A673 (cell line): ENCODE results near the gene HLA-DQA2. TPM values are rescaled to one million over a fixed set of nuclear protein-coding genes. Genes with fewer than 3 reads are reported as not detected.

Experiments
- BruUV-seq: library from RNA; stranded (reverse); fragments of 400-500 nt; replicated peaks from 2 replicates; lab custom pipeline; 2021; lab: Mats Ljungman, UMichigan
- CTCF ChIA-PET: fragments of 300-600 bp; sonication (Branson Sonifier 250); formaldehyde crosslinking; loops from one replicate; lab custom pipeline; 2022; ENCODE audit warnings: antibody characterized with exemption; lab: Charles Lee
- POLR2A ChIA-PET: fragments of 300-600 bp; sonication (Branson Sonifier 250); formaldehyde crosslinking; loops from one replicate; lab custom pipeline; 2022; ENCODE audit warnings: antibody characterized with exemption; ENCODE audit not compliant: low non-redundant PET; lab: Charles Lee
- DNase-seq: peaks from one replicate; pipeline ENCODE4 v3.0.0-alpha.2; 2015; ENCODE audit warnings: low spot score
- H3K27ac ChIP-seq: fragments of 200-600 bp; sonication (generic); 2 replicates; pipeline ENCODE4 v1.5.1; 2016; ENCODE audit warnings: mixed run types, low read depth, mild to moderate bottlenecking, mixed read lengths, antibody characterized with exemption, low read length; ENCODE audit not compliant: poor library complexity, severe bottlenecking
- H3K27me3 ChIP-seq: fragments of 200-600 bp; sonication (generic); replicated peaks from 2 replicates; pipeline ENCODE4 v1.6.1; 2017; ENCODE audit warnings: mixed run types, low read depth, mild to moderate bottlenecking, mixed read lengths, antibody characterized with exemption, low read length; ENCODE audit not compliant: insufficient read depth, poor library complexity
- H3K36me3 ChIP-seq: fragments of 200-600 bp; sonication (generic); 2 replicates; pipeline ENCODE4 v1.6.1; 2016; ENCODE audit warnings: mixed run types, mild to moderate bottlenecking, mixed read lengths, antibody characterized with exemption, low read length; ENCODE audit not compliant: insufficient read depth, poor library complexity, severe bottlenecking
- H3K4me1 ChIP-seq: fragments of 200-600 bp; sonication (generic); 2 replicates; pipeline ENCODE4 v1.6.1; 2017; ENCODE audit warnings: mixed run types, mild to moderate bottlenecking, mixed read lengths, antibody characterized with exemption, low read length; ENCODE audit not compliant: insufficient read depth, poor library complexity, severe bottlenecking
- H3K4me3 ChIP-seq: fragments of 200-600 bp; sonication (generic); 2 replicates; pipeline ENCODE4 v1.5.1; 2016; ENCODE audit warnings: low read depth, mixed run types, mild to moderate bottlenecking, mixed read lengths, low read length; ENCODE audit not compliant: poor library complexity, severe bottlenecking
- H3K9me3 ChIP-seq: fragments of 200-600 bp; sonication (generic); 2 replicates; pipeline ENCODE4 v1.6.1; 2016; ENCODE audit warnings: mixed run types, low read depth, mild to moderate bottlenecking, mixed read lengths, antibody characterized with exemption, low read length; ENCODE audit not compliant: poor library complexity, severe bottlenecking
- EZH2 ChIP-seq: fragments of 200-600 bp; sonication (generic); IDR thresholded peaks from 2 replicates; pipeline ENCODE4 v1.6.1; 2017; ENCODE audit warnings: borderline replicate concordance, low read depth, mild to moderate bottlenecking, mixed read lengths, antibody characterized with exemption, low read length; ENCODE audit not compliant: poor library complexity, severe bottlenecking
- intact Hi-C: fragments of 100-400 bp; cut with micrococcal nuclease; formaldehyde crosslinking; loops from one replicate; pipeline ENCODE4 v1.10.0; 2022; ENCODE audit not compliant: unreplicated experiment
- microRNA-seq: library from miRNA; unstranded; fragments of <30 nt; microRNA quantifications from one replicate; pipeline ENCODE4 v1.2.0, GENCODE V29; 2021
- total RNA-seq: library from RNA; stranded (reverse); gene quantifications from 2 replicates; pipeline ENCODE4 v1.2.3, GENCODE V29; 2021
- TF ChIP-seq, protein P1 (sequence below): fragments of 300-800, 200-600 bp; sonication (generic); conservative IDR thresholded peaks from 2 replicates; pipeline ENCODE4 v1.5.1; 2017; ENCODE audit warnings: low read depth, mild to moderate bottlenecking, antibody characterized with exemption, low read length, moderate library complexity, mixed read lengths

HLA-DQA2 gene
- total RNA-seq, 1 experiment from 2014 or later: not detected

DNA sequence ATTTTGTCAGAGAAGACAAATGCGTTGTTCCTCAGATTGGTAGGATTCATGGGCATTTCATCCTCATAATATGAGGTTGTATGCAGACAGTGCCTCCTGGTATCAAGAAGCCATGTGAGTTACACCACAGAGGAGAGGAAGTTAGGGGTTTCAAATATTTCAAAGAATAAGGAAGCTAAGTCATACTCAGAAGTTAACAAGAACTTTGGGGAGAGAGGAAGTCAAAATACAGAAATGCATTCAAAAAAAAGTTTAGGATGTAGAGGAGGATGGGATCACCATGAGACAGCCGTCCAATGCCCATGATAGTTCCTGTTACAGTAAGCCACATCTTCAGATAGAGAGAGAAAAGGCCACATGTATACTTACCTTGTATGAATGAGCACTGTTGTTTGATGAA lies 53.3 kb downstream of the HLA-DQA2 start:
- Histone ChIP-seq H3K36me3 (no peaks in the 10 kb centered on the region), H3K27me3 (peaks cover 80% of the 10 kb centered on the region), H3K4me1 (no peaks in the 10 kb centered on the region), H3K27ac (no peak overlapping the region), H3K9me3 (no peaks in the 10 kb centered on the region), H3K4me3 (no peak overlapping the region)
- TF ChIP-seq, protein P1, sequence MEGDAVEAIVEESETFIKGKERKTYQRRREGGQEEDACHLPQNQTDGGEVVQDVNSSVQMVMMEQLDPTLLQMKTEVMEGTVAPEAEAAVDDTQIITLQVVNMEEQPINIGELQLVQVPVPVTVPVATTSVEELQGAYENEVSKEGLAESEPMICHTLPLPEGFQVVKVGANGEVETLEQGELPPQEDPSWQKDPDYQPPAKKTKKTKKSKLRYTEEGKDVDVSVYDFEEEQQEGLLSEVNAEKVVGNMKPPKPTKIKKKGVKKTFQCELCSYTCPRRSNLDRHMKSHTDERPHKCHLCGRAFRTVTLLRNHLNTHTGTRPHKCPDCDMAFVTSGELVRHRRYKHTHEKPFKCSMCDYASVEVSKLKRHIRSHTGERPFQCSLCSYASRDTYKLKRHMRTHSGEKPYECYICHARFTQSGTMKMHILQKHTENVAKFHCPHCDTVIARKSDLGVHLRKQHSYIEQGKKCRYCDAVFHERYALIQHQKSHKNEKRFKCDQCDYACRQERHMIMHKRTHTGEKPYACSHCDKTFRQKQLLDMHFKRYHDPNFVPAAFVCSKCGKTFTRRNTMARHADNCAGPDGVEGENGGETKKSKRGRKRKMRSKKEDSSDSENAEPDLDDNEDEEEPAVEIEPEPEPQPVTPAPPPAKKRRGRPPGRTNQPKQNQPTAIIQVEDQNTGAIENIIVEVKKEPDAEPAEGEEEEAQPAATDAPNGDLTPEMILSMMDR: no peak
- TF ChIP-seq EZH2: no peak
- no peak for DNase-seq
- intact Hi-C loops: loop anchor here (10.0 kb wide), 1 partner anchor 550 kb away; no protein-coding TSS in a partner anchor
- no TSS peak for BruUV-seq
- ChIA-PET CTCF (no interaction called here), POLR2A (interaction anchor here (0.6 kb wide), 1 partner anchor 1092 kb away, joined by 3 read pairs; no protein-coding TSS in a partner anchor)

Small RNA genes lying within 50 kb of the gene (microRNA-seq; reads per million reads assigned to microRNA genes)
- not detected for gene MIR3135B

Other genes with a start within 250 kb of the HLA-DQA2 start
- not detected in 2 replicates for gene HLA-DRB5, start 211.1 kb upstream of the HLA-DQA2 start, total RNA-seq
- not detected in 2 replicates for gene HLA-DRB1, start 151.5 kb upstream of the HLA-DQA2 start, total RNA-seq
- not detected in 2 replicates for gene HLA-DQA1, start 104.0 kb upstream of the HLA-DQA2 start, total RNA-seq
- gene HLA-DQB1, start 74.7 kb upstream of the HLA-DQA2 start, total RNA-seq: not detected in 2 replicates
- not detected in 2 replicates for gene HLA-DQB2, start 22.1 kb downstream of the HLA-DQA2 start, total RNA-seq
- 2.0 and 2.8 TPM in 2 replicates for gene HLA-DOB, start 75.6 kb downstream of the HLA-DQA2 start, total RNA-seq
- gene TAP2, start 97.3 kb downstream of the HLA-DQA2 start, total RNA-seq: 39.2 and 46.5 TPM in 2 replicates
- 20.2 and 21.8 TPM in 2 replicates for gene PSMB8, start 102.7 kb downstream of the HLA-DQA2 start, total RNA-seq
- gene TAP1, start 112.3 kb downstream of the HLA-DQA2 start, total RNA-seq: 11.7 and 12.3 TPM in 2 replicates
- gene PSMB9, start 112.8 kb downstream of the HLA-DQA2 start, total RNA-seq: 4.3 and 6.8 TPM in 2 replicates
- gene HLA-DMB, start 199.6 kb downstream of the HLA-DQA2 start, total RNA-seq: 0.34 and 0.46 TPM in 2 replicates
- gene HLA-DMA, start 211.7 kb downstream of the HLA-DQA2 start, total RNA-seq: 1.4 and 1.9 TPM in 2 replicates
- gene BRD2, start 227.2 kb downstream of the HLA-DQA2 start, total RNA-seq: 276 and 335 TPM in 2 replicates